ENCODE results near the gene NDUFAF3. TPM values are rescaled to one million over a fixed set of nuclear protein-coding genes. Genes with fewer than 3 reads are reported as not detected.

Gene NDUFAF3
- total RNA-seq, 4 donors from 2014 or later: 79.4 to 131 (median 105) TPM

DNA sequence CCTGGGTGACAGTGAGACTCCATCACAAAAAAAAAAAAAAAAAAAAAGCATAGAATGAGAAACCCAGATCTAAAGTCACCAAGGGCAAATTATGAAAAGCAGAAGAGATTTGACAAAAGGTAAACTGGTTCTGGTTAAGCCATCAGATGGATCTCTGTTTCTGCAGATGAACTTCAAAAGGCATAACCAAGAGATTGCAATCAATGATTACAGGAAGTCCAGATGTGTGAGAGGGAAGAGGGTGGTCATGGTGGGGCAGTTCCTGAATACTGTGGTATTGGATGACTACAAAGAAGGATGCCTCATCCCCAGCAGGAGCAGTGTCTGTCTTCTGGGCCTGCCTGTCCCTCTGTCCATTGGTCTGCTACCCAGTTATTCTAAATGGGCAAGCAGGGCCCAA is 28.1 kb upstream of the NDUFAF3 start:
- no peak overlapping the region for H3K27ac ChIP-seq
- no peaks in the 10 kb centered on the region for H3K9me3 ChIP-seq
- TF ChIP-seq EP300 (IDR thresholded peaks at IDR 0.05) (no peak), POLR2A (IDR thresholded peaks at IDR 0.05) (no peak), POLR2AphosphoS5 (IDR thresholded peaks at IDR 0.05) (no peak)
- TF ChIP-seq, protein P1, sequence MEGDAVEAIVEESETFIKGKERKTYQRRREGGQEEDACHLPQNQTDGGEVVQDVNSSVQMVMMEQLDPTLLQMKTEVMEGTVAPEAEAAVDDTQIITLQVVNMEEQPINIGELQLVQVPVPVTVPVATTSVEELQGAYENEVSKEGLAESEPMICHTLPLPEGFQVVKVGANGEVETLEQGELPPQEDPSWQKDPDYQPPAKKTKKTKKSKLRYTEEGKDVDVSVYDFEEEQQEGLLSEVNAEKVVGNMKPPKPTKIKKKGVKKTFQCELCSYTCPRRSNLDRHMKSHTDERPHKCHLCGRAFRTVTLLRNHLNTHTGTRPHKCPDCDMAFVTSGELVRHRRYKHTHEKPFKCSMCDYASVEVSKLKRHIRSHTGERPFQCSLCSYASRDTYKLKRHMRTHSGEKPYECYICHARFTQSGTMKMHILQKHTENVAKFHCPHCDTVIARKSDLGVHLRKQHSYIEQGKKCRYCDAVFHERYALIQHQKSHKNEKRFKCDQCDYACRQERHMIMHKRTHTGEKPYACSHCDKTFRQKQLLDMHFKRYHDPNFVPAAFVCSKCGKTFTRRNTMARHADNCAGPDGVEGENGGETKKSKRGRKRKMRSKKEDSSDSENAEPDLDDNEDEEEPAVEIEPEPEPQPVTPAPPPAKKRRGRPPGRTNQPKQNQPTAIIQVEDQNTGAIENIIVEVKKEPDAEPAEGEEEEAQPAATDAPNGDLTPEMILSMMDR (IDR thresholded peaks at IDR 0.05): no peak
- no peak for ATAC-seq
- H3K4me3 ChIP-seq: no peak overlapping the region
- no peaks in the 10 kb centered on the region for H3K27me3 ChIP-seq
- H3K4me1 ChIP-seq: peaks cover 3 to 32% (median 14%) of the 10 kb centered on the region in 3 donors
- peaks cover 0 to 44% of the 10 kb centered on the region in 2 donors for H3K36me3 ChIP-seq

DNA sequence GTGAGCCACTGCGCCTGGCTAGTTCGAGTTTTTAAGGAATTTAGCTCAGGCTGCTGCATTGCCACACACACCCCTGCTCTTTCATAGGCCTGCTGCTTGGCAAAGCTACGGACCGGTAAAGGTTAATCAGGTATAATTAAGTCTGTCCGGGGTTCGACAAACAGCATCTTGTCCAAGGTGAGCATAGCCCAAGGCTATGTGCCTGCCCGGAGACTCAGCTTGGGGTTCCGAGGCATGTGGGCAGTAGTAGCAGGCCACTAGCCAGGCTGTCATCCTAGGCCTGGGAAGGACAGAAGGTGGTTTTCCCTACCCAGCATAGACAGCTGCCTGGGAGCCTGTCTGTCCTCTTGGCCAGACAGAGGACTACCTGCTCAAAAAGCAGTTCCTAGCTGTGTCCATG is 25.3 kb upstream of the NDUFAF3 start:
- WGBS, 2 donors (ENCODE audit: low coverage in 1 of 2): 100% methylated on average over 2 of the region's 8 CpGs; no CpG with 5 or more reads in 1 of the 2 donors
- Histone ChIP-seq H3K27me3 (no peaks in the 10 kb centered on the region), H3K4me1 (peaks cover 0 to 9% (median 2%) of the 10 kb centered on the region in 3 donors), H3K9me3 (no peaks in the 10 kb centered on the region), H3K4me3 (no peak overlapping the region), H3K27ac (no peak overlapping the region), H3K36me3 (peaks cover 0 to 46% of the 10 kb centered on the region in 2 donors)
- TF ChIP-seq POLR2A (IDR thresholded peaks at IDR 0.05): no peak
- TF ChIP-seq POLR2AphosphoS5 (IDR thresholded peaks at IDR 0.05): no peak
- no peak for TF ChIP-seq EP300 (IDR thresholded peaks at IDR 0.05)
- TF ChIP-seq, protein P1 (IDR thresholded peaks at IDR 0.05): no peak
- ATAC-seq: no peak

DNA sequence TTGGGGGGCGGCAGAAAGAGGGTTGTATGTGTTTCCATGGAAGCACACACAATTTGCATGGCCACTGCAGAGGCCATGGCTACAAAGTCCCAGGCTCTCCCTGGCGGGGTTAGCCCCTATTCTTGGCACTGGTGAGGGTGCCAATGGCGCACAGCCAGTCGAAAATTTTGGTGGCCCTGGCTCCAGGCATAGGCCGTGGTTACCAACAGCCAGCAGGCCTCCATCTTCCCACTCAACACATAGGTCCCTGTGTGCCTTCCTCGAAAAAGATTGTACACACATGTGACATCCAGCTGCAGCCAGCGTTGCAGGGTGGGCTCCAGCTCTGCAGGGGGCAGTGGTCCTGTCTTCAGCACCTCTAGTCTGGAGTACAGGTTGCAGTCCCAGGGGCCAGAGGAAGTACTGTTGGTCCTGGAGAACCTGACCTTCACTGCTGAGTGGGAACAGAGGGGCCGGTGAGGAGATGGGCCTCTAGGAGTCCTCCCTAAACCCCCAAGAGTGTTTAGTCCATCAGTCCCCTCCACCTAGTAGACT is 24.8 kb upstream of the NDUFAF3 start:
- no peaks in the 10 kb centered on the region for H3K9me3 ChIP-seq
- peaks cover 0 to 52% of the 10 kb centered on the region in 2 donors for H3K36me3 ChIP-seq
- H3K4me3 ChIP-seq: no peak overlapping the region
- TF ChIP-seq POLR2A (IDR thresholded peaks at IDR 0.05): no peak
- TF ChIP-seq EP300 (IDR thresholded peaks at IDR 0.05): no peak
- TF ChIP-seq, protein P1 (IDR thresholded peaks at IDR 0.05): no peak
- no peak for TF ChIP-seq POLR2AphosphoS5 (IDR thresholded peaks at IDR 0.05)
- peaks cover 0 to 4% (median 0%) of the 10 kb centered on the region in 3 donors for H3K4me1 ChIP-seq
- WGBS, 2 donors (ENCODE audit: low coverage in 1 of 2): 80% methylated on average over 2 of the region's 8 CpGs; no CpG with 5 or more reads in 1 of the 2 donors
- no peaks in the 10 kb centered on the region for H3K27me3 ChIP-seq
- no peak for ATAC-seq
- no peak overlapping the region for H3K27ac ChIP-seq

DNA sequence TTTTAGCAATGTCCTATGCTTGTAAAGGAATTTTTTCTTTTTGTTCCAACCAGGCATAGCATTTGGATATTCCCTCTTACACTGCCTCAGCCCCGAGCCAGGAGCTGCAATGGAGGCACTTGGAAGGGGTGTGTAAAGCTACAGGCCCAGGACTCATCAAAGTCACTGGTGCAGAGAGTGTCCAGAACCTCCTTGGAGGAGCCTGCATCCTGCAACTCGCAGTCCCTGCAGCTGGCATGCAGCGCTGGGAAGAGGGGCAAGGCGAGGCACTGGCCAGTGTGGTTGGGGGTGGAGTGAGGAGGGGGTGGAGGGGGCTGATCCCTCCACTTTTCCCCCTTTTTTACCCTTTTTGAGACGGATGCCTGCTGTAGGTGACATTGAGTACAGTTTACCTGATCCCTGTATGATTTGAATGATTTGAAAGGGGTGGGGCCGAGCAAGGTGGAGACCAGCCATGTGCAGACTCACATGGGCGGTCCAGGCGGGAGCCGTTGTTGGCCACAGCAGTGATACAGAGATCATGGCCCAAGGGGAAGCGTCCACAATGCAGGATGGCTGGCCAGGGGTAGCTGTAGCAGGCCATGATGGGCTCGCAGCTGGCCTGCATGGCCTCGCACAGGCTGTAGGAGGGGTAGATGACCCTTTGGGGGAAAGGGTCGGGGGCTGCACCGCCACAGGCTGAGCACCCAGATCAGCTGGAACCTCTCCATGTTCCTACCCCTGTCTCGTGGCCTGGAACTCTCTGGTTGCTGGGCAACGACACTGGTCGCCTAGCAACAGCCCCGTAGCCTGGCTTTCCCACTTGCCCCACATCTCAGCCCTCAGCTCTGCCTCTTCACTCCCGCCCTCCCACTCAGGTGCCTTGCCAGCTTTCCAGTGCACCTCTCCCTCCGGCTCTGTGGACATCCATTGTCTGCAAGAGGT is 23.9 kb upstream of the NDUFAF3 start:
- H3K4me1 ChIP-seq: no peaks in the 10 kb centered on the region
- no peak overlapping the region for H3K4me3 ChIP-seq
- TF ChIP-seq POLR2A (IDR thresholded peaks at IDR 0.05) (no peak), EP300 (IDR thresholded peaks at IDR 0.05) (no peak), POLR2AphosphoS5 (IDR thresholded peaks at IDR 0.05) (no peak)
- TF ChIP-seq, protein P1 (IDR thresholded peaks at IDR 0.05): no peak
- H3K9me3 ChIP-seq: no peaks in the 10 kb centered on the region
- ATAC-seq: no peak
- H3K27ac ChIP-seq: no peak overlapping the region
- peaks cover 0 to 58% of the 10 kb centered on the region in 2 donors for H3K36me3 ChIP-seq
- 33 to 86% methylated on average over 3 of the region's 20 CpGs for WGBS, 2 donors (ENCODE audit: low coverage in 1 of 2)
- H3K27me3 ChIP-seq: no peaks in the 10 kb centered on the region

Data from gastroesophageal sphincter (tissue), 4 donors.